Natural killer cell treated with Interleukin-12 subunit alpha and Interleukin-12 subunit beta and Interleukin-15 and Interleukin-18, amount 100 ng/mL, for 72 hours (primary cell): ENCODE measurements around the gene TTC8. TPM values are rescaled to one million over a fixed set of nuclear protein-coding genes. Genes with fewer than 3 reads are reported as not detected.

Experiments
- ATAC-seq, 2 donors: fragments of 150-1000 bp; cut with Tn5 transposase in 1 of 2; sonication (Bioruptor Pico), chemical (Tn5 transposase) in 1 of 2; 2 replicates each; pipeline ENCODE4 v1.10.0; 2021
- DNase-seq: peaks from one replicate; pipeline ENCODE4 v3.0.0; 2022; ENCODE audit warnings: low spot score
- H3K27ac Mint-ChIP-seq, 2 donors: 1 replicate in 1 of 2; 2 replicates in 1 of 2; pipeline ENCODE4 v1.8.0; 2022; ENCODE audit warnings: mixed read lengths in 2 of 2, mild to moderate bottlenecking in 1 of 2, moderate library complexity in 1 of 2
- H3K27me3 Mint-ChIP-seq, 2 donors: 1 replicate in 1 of 2; 2 replicates in 1 of 2; pipeline ENCODE4 v1.8.0; 2022; ENCODE audit warnings: mixed read lengths in 2 of 2
- H3K36me3 Mint-ChIP-seq: one replicate; pipeline ENCODE4 v1.8.0; 2022; ENCODE audit warnings: mixed read lengths
- H3K4me1 Mint-ChIP-seq, 2 donors: 1 replicate in 1 of 2; 2 replicates in 1 of 2; pipeline ENCODE4 v1.8.0; 2022; ENCODE audit warnings: low read depth in 2 of 2, mixed read lengths in 2 of 2, mild to moderate bottlenecking in 1 of 2
- H3K4me3 Mint-ChIP-seq: one replicate; pipeline ENCODE4 v1.8.0; 2022; ENCODE audit warnings: mixed read lengths
- H3K9me3 Mint-ChIP-seq: 2 replicates; pipeline ENCODE4 v1.8.0; 2022; ENCODE audit warnings: mixed read lengths
- total RNA-seq, 2 donors: library from RNA; stranded (reverse); gene quantifications; one replicate each; pipeline ENCODE4 v1.2.3, GENCODE V29; 2022

TTC8 gene
- total RNA-seq, 2 donors from 2014 or later = 1.9 to 4.2 TPM

DNA sequence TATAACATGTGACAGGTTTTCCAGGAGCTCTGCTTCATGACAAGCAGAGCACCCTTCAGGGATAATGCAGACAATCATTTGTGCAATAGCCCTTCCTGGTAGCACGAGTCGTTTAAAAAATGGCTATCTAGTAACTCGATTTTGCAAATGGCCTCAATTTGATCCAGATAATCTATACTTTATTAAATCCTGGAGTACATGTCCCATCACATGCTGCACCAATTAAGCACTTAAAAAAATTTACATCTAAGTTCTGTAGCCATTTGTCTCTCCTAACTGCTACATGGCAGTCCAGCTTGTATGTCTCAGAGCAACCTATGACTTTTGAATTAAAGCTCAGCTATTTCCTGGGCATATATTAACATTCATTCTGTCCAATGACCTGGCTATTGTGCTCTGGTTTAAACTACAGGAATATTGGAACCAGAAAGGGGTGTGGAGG lies 79.8 kb downstream of the TTC8 start:
- Mint-ChIP-seq H3K9me3 (no peaks in the 10 kb centered on the region), H3K4me1 (no peaks in the 10 kb centered on the region), H3K4me3 (no peak overlapping the region), H3K27me3 (peaks cover 15 to 21% of the 10 kb centered on the region in 2 donors), H3K36me3 (peaks cover 4% of the 10 kb centered on the region), H3K27ac (no peak overlapping the region)
- no peak for DNase-seq
- ATAC-seq = no peak

DNA sequence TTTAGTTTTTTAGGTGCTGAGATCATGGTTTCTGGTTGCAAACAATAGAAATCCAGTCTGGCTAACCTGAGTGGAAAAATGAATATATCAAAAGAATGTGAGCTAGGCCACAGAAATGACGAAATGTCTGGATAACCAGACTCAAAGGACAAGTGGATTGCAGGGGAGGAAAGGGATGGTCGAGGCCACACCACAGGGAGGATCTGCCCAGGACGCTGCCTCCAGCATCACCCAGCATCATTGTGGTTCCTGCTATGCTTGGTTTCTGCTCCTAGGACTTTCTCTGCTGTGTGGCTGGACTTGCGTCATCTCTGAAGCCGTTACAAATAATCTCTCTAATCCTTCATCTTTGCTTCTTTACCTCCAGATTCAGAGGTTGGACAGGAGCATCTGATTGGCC lies 80.4 kb downstream of the TTC8 start:
- Mint-ChIP-seq H3K36me3 (peaks cover 4% of the 10 kb centered on the region), H3K27me3 (peaks cover 15 to 21% of the 10 kb centered on the region in 2 donors), H3K9me3 (no peaks in the 10 kb centered on the region), H3K4me1 (no peaks in the 10 kb centered on the region), H3K27ac (no peak overlapping the region), H3K4me3 (no peak overlapping the region)
- no peak for DNase-seq
- ATAC-seq = no peak

DNA sequence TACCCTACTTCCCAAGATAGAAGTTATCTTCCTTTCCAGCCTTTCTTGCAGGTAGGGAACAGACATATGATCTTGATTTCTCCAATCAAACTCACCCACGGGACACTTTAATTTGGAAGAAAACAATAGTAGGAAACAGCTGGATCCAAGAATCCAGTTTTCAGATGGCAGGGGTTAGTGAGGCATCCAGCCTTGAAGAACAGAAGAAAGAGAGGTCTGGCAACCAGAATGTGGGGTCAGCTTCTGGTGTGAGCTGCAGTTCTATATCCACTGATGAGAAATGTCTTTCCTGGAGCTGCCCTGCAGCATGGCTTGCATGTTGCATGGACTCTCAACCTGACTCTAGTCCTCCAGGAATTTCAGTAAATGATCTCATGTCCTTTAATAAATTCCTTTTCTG lies 83.8 kb downstream of the TTC8 start:
- H3K4me1 Mint-ChIP-seq = no peaks in the 10 kb centered on the region

DNA sequence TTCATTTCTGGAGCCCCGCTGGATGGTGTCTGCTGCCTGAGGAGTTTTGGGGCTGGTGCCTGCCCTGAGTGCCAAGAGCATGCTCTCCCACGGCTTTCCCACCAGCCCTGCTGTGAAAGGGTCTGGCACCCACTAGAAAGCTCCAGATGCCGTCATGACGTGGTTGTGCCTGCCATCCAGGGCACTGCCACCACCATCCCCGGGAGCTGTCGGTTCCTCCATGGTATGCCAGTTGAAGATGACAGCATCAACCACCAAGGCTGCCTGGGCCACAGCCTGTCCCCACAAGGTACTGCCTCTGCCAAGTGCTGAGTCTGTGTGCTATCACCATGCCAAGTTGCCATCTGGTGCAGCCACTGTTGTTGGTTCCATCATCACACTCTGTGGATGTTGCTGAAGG lies 85.9 kb downstream of the TTC8 start:
- no peak for DNase-seq
- Mint-ChIP-seq H3K4me1 (no peaks in the 10 kb centered on the region), H3K27ac (no peak overlapping the region), H3K36me3 (peaks cover 4% of the 10 kb centered on the region), H3K9me3 (no peaks in the 10 kb centered on the region), H3K27me3 (peaks cover 5 to 8% of the 10 kb centered on the region in 2 donors), H3K4me3 (no peak overlapping the region)
- ATAC-seq = peak in 1 of 2 donors; percentile 28

More for the DNA sequence above, 83.8 kb downstream of the TTC8 start:
- ATAC-seq = no peak
- peaks cover 4% of the 10 kb centered on the region for H3K36me3 Mint-ChIP-seq
- DNase-seq = no peak
- H3K27me3 Mint-ChIP-seq = peaks cover 2 to 8% of the 10 kb centered on the region in 2 donors
- H3K4me3 Mint-ChIP-seq = no peak overlapping the region
- H3K9me3 Mint-ChIP-seq = no peaks in the 10 kb centered on the region
- H3K27ac Mint-ChIP-seq = no peak overlapping the region

DNA sequence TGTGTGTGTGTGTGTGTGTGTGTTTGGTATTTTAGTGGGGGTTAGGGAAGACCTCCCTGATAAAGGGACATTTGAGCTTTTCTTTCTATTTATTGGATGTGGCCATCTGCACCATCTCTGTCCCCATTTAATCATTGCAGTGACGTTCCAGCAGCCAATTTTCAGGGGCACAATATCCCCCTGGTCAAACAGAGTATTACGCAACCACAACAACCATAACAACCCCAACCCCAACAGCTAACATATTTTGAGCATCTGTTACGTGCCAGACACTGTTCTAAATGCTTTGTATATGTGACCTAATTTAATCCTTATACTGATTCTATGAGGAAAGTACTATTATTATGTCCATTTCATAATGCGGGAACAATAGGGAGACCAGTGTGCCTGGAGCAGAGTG lies 87.4 kb downstream of the TTC8 start:
- DNase-seq (no peak), ATAC-seq (no peak)
- peaks cover 7 to 9% of the 10 kb centered on the region in 2 donors for H3K27me3 Mint-ChIP-seq
- no peak overlapping the region for H3K4me3 Mint-ChIP-seq
- H3K36me3 Mint-ChIP-seq = peaks cover 4% of the 10 kb centered on the region
- H3K9me3 Mint-ChIP-seq = no peaks in the 10 kb centered on the region
- H3K4me1 Mint-ChIP-seq = no peaks in the 10 kb centered on the region
- H3K27ac Mint-ChIP-seq = no peak overlapping the region

DNA sequence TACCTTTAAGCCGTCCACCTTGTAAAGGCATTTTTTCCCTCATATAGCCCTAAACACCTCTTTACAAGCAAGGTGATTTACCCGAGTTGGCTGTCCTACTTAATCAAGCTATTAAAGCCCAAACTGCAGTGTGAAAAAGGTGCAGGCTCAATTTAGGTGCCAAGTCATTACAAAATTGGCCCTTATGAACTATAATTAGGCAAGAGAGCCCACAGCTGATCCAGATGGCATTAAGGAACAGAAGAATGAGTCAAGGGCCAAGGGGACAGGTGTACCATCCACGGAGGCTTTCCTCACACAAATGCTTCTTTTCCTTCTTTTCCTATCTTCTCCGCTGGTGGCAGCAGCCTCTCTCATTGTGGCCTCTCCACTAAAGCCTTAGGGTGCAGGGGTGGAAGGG lies 90.5 kb downstream of the TTC8 start:
- no peaks in the 10 kb centered on the region for H3K36me3 Mint-ChIP-seq
- peaks cover 20 to 27% of the 10 kb centered on the region in 2 donors for H3K27me3 Mint-ChIP-seq
- H3K27ac Mint-ChIP-seq = no peak overlapping the region
- no peaks in the 10 kb centered on the region for H3K4me1 Mint-ChIP-seq
- no peak for ATAC-seq
- H3K9me3 Mint-ChIP-seq = no peaks in the 10 kb centered on the region
- DNase-seq = no peak
- no peak overlapping the region for H3K4me3 Mint-ChIP-seq

DNA sequence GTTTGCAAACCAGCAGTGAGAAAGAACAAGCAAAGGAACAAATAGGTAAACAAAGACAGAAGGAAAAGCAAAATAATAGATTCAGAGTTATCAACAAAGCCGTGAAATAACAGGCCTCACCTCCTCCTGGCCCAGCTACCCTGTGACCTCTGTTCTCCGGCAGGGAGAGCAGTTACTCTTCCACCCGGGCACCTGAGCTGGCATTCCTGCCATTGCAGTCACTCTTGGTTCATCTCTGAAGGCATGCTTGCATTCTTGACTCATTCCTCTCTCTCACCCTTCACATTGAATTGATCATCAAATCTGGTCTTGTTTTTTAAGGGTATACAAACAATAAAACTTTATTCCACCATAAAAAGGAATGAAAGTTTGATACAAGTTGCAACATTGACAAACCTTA lies 95.1 kb downstream of the TTC8 start:
- H3K36me3 Mint-ChIP-seq = no peaks in the 10 kb centered on the region
- peaks cover 31 to 55% of the 10 kb centered on the region in 2 donors for H3K27me3 Mint-ChIP-seq
- H3K4me1 Mint-ChIP-seq = no peaks in the 10 kb centered on the region
- H3K4me3 Mint-ChIP-seq = no peak overlapping the region
- DNase-seq = no peak
- ATAC-seq = no peak
- no peak overlapping the region for H3K27ac Mint-ChIP-seq
- no peaks in the 10 kb centered on the region for H3K9me3 Mint-ChIP-seq

Other genes starting within 250 kb of the TTC8 start
- gene EML5, start 31.7 kb upstream of the TTC8 start, total RNA-seq = 10 to 100 TPM in 1 of 2 donors, 1 to 10 TPM in 1; 4.0 to 12.3 TPM